OCI-LY3 (cell line): ENCODE results near the gene HCRTR1.

Experiments used
- H2AFZ ChIP-seq: fragments of 200-600, 300-600 bp; shearing (Covaris generic); 2 replicates; pipeline ENCODE4 v1.6.0; 2014; ENCODE audit warnings: antibody characterized with exemption, low read depth, low read length
- H3K27ac ChIP-seq: fragments of 200-600, 300-600 bp; sonication (generic); 2 replicates; pipeline ENCODE4 v1.5.1; 2014; ENCODE audit warnings: mild to moderate bottlenecking, low read length, moderate library complexity, mixed read lengths
- H3K27me3 ChIP-seq: fragments of 200-600, 300-600 bp; sonication (generic); 2 replicates; pipeline ENCODE4 v1.6.1; 2014; ENCODE audit warnings: low read depth, low read length, mixed read lengths
- H3K36me3 ChIP-seq: fragments of 200-600, 300-600 bp; sonication (generic); replicated peaks from 2 replicates; pipeline ENCODE3; 2014; ENCODE audit warnings: low read depth, low read length, mixed read lengths
- H3K4me1 ChIP-seq: fragments of 300-600, 200-600 bp; sonication (generic); 2 replicates; pipeline ENCODE4 v1.6.1; 2014; ENCODE audit warnings: low read length, mixed read lengths
- H3K4me2 ChIP-seq: fragments of 200-600, 300-600 bp; sonication (generic); 2 replicates; pipeline ENCODE4 v1.6.1; 2014; ENCODE audit warnings: low read length, mixed read lengths
- H3K4me3 ChIP-seq: fragments of 300-600, 200-600 bp; sonication (generic); 2 replicates; pipeline ENCODE4 v1.5.1; 2014; ENCODE audit warnings: antibody characterized with exemption, mild to moderate bottlenecking, low read length, moderate library complexity
- H3K79me2 ChIP-seq: fragments of 300-600, 200-600 bp; shearing (Covaris generic); 2 replicates; pipeline ENCODE4 v1.6.1; 2014; ENCODE audit warnings: mild to moderate bottlenecking, low read length, mixed read lengths
- H3K9ac ChIP-seq: fragments of 300-600, 200-600 bp; shearing (Covaris generic); 2 replicates; pipeline ENCODE4 v1.6.0; 2014; ENCODE audit warnings: mild to moderate bottlenecking, low read length, moderate library complexity
- H3K9me3 ChIP-seq: fragments of 200-600, 300-600 bp; shearing (Covaris generic); 2 replicates; pipeline ENCODE4 v1.6.1; 2014; ENCODE audit warnings: low read length, mixed read lengths; ENCODE audit not compliant: insufficient read depth
- H4K20me1 ChIP-seq: fragments of 200-600, 300-600 bp; sonication (generic); 2 replicates; pipeline ENCODE4 v1.6.1; 2016; ENCODE audit warnings: low read length, mixed read lengths; ENCODE audit not compliant: insufficient read depth
- CTCF ChIP-seq: fragments of 200-600, 300-600 bp; sonication (generic); IDR thresholded peaks from 2 replicates; pipeline ENCODE4 v1.5.1; 2014; ENCODE audit warnings: antibody characterized with exemption, low read length, low read depth
- EZH2phosphoT487 ChIP-seq: fragments of 200-600 bp; shearing (Covaris generic); IDR thresholded peaks from 2 replicates; pipeline ENCODE4 v1.6.1; 2018; ENCODE audit warnings: antibody characterized with exemption, mixed run types, low read depth

The HCRTR1 gene

GRCh38 chr1:31570228-31570627, 47.3 kb upstream of the HCRTR1 start:
- peaks cover 7% of the 10 kb centered on the region for H3K4me1 ChIP-seq

GRCh38 chr1:31570906-31571305, 46.6 kb upstream of the HCRTR1 start:
- Histone ChIP-seq H3K27ac (no peak overlapping the region), H3K9me3 (no peaks in the 10 kb centered on the region), H3K27me3 (no peaks in the 10 kb centered on the region), H3K9ac (no peak overlapping the region), H3K4me2 (no peak overlapping the region), H3K79me2 (no peaks in the 10 kb centered on the region), H3K4me3 (no peak overlapping the region), H3K4me1 (peaks cover 7% of the 10 kb centered on the region), H4K20me1 (no peaks in the 10 kb centered on the region), H2AFZ (no peak overlapping the region), H3K36me3 (no peaks in the 10 kb centered on the region)
- TF ChIP-seq EZH2phosphoT487, result no peak
- no peak for TF ChIP-seq CTCF

More at GRCh38 chr1:31570228-31570627, 47.3 kb upstream of the HCRTR1 start:
- Histone ChIP-seq H3K27ac (no peak overlapping the region), H3K9me3 (no peaks in the 10 kb centered on the region), H3K36me3 (no peaks in the 10 kb centered on the region), H3K9ac (no peak overlapping the region), H3K4me2 (no peak overlapping the region), H3K79me2 (no peaks in the 10 kb centered on the region), H3K27me3 (no peaks in the 10 kb centered on the region), H3K4me3 (no peak overlapping the region), H2AFZ (no peak overlapping the region), H4K20me1 (no peaks in the 10 kb centered on the region)
- TF ChIP-seq CTCF (no peak), EZH2phosphoT487 (no peak)

- Histone ChIP-seq H3K4me2 (no peak overlapping the region), H3K4me1 (peaks cover 7% of the 10 kb centered on the region), H3K27me3 (no peaks in the 10 kb centered on the region), H2AFZ (no peak overlapping the region), H3K9me3 (no peaks in the 10 kb centered on the region), H4K20me1 (no peaks in the 10 kb centered on the region), H3K9ac (no peak overlapping the region), H3K36me3 (no peaks in the 10 kb centered on the region), H3K27ac (no peak overlapping the region), H3K79me2 (no peaks in the 10 kb centered on the region), H3K4me3 (no peak overlapping the region)
- TF ChIP-seq EZH2phosphoT487 (no peak), CTCF (no peak)
Observed at GRCh38 chr1:31571340-31572295, 45.9 kb upstream of the HCRTR1 start.

GRCh38 chr1:31572323-31573104, 45.0 kb upstream of the HCRTR1 start:
- no peaks in the 10 kb centered on the region for H3K27me3 ChIP-seq
- no peaks in the 10 kb centered on the region for H3K9me3 ChIP-seq
- peaks cover 7% of the 10 kb centered on the region for H3K4me1 ChIP-seq
- H3K4me2 ChIP-seq, result no peak overlapping the region
- H3K27ac ChIP-seq, result no peak overlapping the region
- H3K4me3 ChIP-seq, result no peak overlapping the region
- no peak overlapping the region for H3K9ac ChIP-seq
- no peaks in the 10 kb centered on the region for H3K36me3 ChIP-seq
- TF ChIP-seq CTCF (no peak), EZH2phosphoT487 (no peak)
- H2AFZ ChIP-seq, result no peak overlapping the region
- no peaks in the 10 kb centered on the region for H3K79me2 ChIP-seq
- H4K20me1 ChIP-seq, result no peaks in the 10 kb centered on the region
